HG02610 (cell line): ENCODE results near the gene MYH10.
"Not testable (repeated sequence)": the region's sequence is repeated elsewhere in the genome, so short reads cannot be mapped to it uniquely, and the experiment has no call there.

Source experiments
- ATAC-seq: cut with Tn5 transposase; IDR thresholded peaks from one replicate; pipeline ENCODE4 v1.9.1; 2021; ENCODE audit warnings: mild to moderate bottlenecking, moderate library complexity; ENCODE audit not compliant: unreplicated experiment

MYH10 gene

GRCh38 chr17:8557176-8557806, 73.2 kb downstream of the MYH10 start:
- no peak for ATAC-seq

DNA sequence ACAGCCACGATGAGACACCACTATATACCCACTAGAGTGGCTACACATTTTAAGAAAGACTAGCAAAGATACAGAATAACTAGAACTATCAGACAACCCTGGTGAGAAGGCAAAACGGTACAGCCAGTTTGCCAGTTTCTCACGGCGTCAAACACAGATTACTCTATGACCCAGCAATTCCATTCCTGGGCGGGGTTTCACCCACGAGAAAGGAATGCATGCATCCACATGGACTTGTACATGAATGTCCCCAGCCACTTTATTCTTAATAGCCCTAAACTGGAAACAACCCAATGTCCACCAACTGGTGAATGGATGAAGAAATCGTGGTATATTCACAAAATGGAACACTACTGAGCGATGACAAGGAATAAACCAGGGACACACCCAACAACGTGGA, 74.5 kb downstream of the MYH10 start:
- ATAC-seq, result no peak

GRCh38 chr17:8555062-8555461, 75.5 kb downstream of the MYH10 start:
- ATAC-seq, result no peak

- ATAC-seq, result no peak
Measured at GRCh38 chr17:8552577-8553320, 77.8 kb downstream of the MYH10 start.

DNA sequence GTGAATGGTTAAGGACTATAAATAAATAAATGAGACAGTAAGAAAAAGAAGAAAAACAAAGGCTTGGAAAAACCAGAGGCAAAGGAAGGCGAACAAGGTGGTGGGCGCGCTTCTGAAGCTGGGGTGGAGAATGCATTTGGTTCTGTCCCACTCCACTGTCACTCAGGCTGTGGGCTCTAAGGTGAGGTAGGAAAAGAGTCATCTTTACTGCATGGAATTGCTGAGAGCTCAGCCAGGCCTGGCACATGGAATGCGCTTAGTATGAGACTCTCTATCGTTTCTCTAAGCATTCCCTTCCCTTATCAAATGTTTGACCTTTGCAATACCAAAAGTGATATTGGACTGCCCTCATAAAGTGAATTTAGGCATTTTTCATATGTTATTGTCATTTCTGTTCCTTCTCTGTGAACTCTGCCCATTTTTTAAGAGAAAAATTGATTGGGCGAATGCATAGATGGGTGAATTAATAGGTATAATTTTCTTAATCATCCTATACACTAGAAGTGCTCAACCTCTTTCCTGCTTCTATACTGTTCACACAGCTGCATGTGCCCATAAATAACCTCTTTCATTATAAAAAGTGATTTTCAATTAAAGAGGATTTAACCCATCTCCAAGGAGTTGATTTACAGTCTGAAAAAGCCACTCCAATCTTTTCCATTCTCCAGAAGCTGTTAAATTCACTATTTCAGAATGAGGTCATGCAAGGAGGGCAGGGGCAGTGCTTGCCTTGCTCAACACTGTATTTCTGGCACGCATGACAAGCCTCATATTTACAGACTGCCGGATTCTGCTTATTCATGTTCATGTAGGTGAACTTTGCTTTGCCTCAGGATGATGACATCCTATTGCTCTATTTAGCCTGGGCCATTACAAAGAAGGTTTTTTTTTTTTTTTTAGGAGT, 87.7 kb downstream of the MYH10 start:
- no peak for ATAC-seq

DNA sequence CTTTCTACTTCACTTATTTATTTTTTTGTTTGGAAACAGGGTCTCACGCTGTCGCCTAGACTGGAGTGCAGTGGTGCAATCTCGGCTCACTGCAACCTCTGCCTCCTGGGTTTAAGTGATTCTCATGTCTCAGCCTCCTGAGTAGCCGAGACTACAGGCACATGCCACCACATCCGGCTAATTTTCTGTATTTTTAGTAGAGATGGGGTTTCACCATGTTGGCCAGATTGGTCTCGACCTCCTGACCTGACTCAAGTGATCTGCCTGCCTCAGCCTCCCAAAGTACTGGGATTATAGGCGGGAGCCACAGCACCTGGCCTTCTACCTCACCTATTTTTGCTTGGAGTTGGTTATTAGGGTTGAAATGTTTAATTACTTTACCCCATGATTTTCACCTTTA, 90.5 kb downstream of the MYH10 start:
- ATAC-seq, result not testable (repeated sequence)

GRCh38 chr17:8537734-8538133, 92.8 kb downstream of the MYH10 start:
- ATAC-seq, result no peak

DNA sequence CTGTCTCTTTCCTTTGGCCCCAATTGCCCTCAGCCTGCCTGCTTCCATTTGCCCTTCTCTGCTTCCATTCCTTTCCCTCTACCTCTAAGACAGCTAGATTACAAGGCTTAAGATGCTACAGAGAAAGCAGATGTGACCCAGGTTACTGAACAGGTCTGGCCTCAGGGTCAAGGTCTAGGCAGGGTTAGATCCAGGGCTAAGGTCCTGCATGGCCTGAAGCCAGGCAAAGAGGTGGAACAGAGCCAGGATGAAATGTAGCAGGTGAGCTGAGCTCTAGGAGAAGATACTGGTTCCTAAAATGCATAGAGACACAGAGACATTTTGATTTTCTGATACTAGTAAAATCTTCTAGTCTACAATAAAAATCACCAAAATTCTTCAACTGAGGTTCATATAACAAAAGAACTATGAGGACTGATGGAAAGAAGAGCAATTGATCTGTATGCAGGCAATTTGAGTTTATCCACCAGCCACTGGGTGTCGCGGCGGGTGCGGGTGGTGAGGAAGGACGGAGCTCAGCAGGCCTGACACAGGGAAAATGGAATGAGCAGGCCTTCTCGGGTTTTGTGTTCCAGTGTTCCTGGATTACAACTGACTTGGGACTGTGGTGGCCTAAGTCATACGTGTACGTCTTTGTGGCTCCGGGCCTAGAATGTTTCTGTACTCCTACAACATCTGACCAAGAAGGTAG, 95.9 kb downstream of the MYH10 start:
- ATAC-seq, result no peak

- no peak for ATAC-seq
Measured at GRCh38 chr17:8532021-8532420, 98.5 kb downstream of the MYH10 start.

- no peak for ATAC-seq
Measured at GRCh38 chr17:8522577-8522976, 107.9 kb downstream of the MYH10 start.

GRCh38 chr17:8520981-8521380, 109.5 kb downstream of the MYH10 start:
- ATAC-seq, result no peak

GRCh38 chr17:8518850-8519249, 111.7 kb downstream of the MYH10 start:
- ATAC-seq, result no peak

DNA sequence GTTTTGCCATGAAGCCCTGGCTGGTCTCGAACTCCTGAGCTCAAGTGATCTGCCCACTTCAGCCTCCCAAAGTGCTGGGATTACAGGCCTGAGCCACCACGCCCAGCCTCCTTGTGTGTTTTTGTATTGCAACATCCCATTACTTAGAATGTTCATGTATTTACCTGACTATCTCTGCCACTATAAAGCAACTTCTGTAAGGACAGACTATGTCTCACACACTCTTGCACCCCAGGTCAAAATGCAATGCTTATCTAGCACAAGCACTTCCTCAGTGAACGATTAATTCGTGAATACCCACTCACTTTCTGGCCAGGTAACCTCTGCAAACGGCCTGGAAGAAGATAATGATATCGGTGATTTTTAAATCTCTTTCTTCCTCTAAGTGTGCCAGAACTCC, 112.2 kb downstream of the MYH10 start:
- no peak for ATAC-seq

- ATAC-seq, result no peak
Measured at GRCh38 chr17:8514801-8515200, 115.7 kb downstream of the MYH10 start.

- no peak for ATAC-seq
Measured at GRCh38 chr17:8506145-8506544, 124.4 kb downstream of the MYH10 start.

GRCh38 chr17:8504460-8505207, 125.9 kb downstream of the MYH10 start:
- ATAC-seq, result no peak

GRCh38 chr17:8503807-8504206, 126.7 kb downstream of the MYH10 start:
- ATAC-seq, result no peak

- no peak for ATAC-seq
Measured at GRCh38 chr17:8503368-8503767, 127.2 kb downstream of the MYH10 start.

GRCh38 chr17:8502126-8502525, 128.4 kb downstream of the MYH10 start:
- ATAC-seq, result no peak

DNA sequence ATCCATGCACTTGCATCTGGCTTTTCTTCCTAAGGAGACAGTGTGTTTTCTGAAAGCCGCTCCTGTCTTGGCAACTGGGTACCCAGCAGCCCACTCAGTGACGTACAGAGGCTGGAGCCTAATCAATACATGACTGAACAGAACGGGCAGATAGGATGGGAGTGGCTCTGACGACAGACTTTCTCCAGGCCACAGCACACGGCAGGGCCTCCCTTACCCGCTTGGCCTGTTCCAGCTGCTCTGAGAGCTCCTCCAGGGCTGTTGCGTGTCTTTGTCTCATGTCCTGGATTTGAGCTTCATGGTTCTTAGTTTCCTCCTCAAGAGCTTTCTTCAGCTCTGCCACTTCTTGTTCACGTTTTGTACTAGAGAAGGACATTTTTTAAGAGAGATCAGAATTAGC, 129.9 kb downstream of the MYH10 start:
- no peak for ATAC-seq
